ES-I3 (cell line): ENCODE measurements around the gene SPTB.

Experiments used
- H3K36me3 ChIP-seq: 2 replicates; pipeline ENCODE4 v1.6.1; 2013; ENCODE audit warnings: mild to moderate bottlenecking, low read length, control low read depth, moderate library complexity; ENCODE audit not compliant: insufficient read depth
- H3K4me1 ChIP-seq: 2 replicates; pipeline ENCODE4 v1.6.1; 2013; ENCODE audit warnings: mild to moderate bottlenecking, control low read depth, low read length; ENCODE audit not compliant: insufficient read depth
- H3K9ac ChIP-seq: 2 replicates; pipeline ENCODE4 v1.6.1; 2013; ENCODE audit warnings: low read depth, mild to moderate bottlenecking, low read length, moderate library complexity
- H3K9me3 ChIP-seq: 2 replicates; pipeline ENCODE4 v1.6.1; 2013; ENCODE audit warnings: mild to moderate bottlenecking, low read length, moderate library complexity; ENCODE audit not compliant: control insufficient read depth, insufficient read depth

SPTB gene

GRCh38 chr14:64698903-64699302, 180.8 kb downstream of the SPTB start:
- Histone ChIP-seq H3K36me3 (no peaks in the 10 kb centered on the region), H3K9ac (peak overlapping the region; percentile 7; the same call in 1 of the 2 replicates), H3K9me3 (no peaks in the 10 kb centered on the region), H3K4me1 (peaks cover 34% of the 10 kb centered on the region)

- Histone ChIP-seq H3K9me3 (no peaks in the 10 kb centered on the region), H3K4me1 (peaks cover 25% of the 10 kb centered on the region), H3K9ac (no peak overlapping the region), H3K36me3 (no peaks in the 10 kb centered on the region)
Measured at GRCh38 chr14:64696355-64696857, 183.3 kb downstream of the SPTB start.
